Esophagus squamous epithelium (tissue), 4 donors: Measurements from ENCODE around the gene CALN1.

Source experiments
- POLR2A ChIP-seq, 4 donors: fragments of 450-650 bp; IDR thresholded peaks; one replicate each; pipeline ENCODE4 v1.6.1; 2017; ENCODE audit warnings: antibody characterized with exemption in 4 of 4, mild to moderate bottlenecking in 4 of 4, moderate library complexity in 3 of 4
- TF ChIP-seq, protein P1 (sequence below), 6 experiments: fragments of 450-650 bp in 4 of 6; fragments of 200-600 bp in 2 of 6; sonication (generic) in 2 of 6; IDR thresholded peaks; one replicate each; pipeline ENCODE4 v1.5.1; 2016 to 2019; ENCODE audit warnings: antibody characterized with exemption in 6 of 6, mild to moderate bottlenecking in 4 of 6, moderate library complexity in 4 of 6

DNA sequence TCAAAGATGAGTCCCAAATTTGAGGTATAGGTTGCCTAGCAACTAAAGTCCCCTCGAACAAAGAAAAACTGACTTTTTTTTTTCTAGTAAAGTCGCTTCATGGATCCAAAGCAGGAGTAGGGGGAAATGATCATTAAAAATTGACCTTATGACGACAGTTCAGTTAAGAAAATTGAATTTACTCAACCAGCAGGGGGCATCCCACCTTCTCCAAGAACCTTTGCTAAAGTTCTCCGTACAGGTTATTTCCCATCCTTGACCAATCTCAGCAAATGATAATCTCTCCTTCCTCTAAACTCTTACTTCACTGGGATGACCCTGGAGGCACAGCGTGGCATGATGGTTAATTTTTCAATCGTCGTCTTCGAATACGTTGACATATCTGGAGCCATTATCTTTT is 228.3 kb downstream of the CALN1 start:
- TF ChIP-seq, protein P1, sequence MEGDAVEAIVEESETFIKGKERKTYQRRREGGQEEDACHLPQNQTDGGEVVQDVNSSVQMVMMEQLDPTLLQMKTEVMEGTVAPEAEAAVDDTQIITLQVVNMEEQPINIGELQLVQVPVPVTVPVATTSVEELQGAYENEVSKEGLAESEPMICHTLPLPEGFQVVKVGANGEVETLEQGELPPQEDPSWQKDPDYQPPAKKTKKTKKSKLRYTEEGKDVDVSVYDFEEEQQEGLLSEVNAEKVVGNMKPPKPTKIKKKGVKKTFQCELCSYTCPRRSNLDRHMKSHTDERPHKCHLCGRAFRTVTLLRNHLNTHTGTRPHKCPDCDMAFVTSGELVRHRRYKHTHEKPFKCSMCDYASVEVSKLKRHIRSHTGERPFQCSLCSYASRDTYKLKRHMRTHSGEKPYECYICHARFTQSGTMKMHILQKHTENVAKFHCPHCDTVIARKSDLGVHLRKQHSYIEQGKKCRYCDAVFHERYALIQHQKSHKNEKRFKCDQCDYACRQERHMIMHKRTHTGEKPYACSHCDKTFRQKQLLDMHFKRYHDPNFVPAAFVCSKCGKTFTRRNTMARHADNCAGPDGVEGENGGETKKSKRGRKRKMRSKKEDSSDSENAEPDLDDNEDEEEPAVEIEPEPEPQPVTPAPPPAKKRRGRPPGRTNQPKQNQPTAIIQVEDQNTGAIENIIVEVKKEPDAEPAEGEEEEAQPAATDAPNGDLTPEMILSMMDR (IDR thresholded peaks at IDR 0.05): peak in 2 of 6 experiments; percentile 5 to 27
- TF ChIP-seq POLR2A (IDR thresholded peaks at IDR 0.05): no peak
